Stimulated activated CD4-positive, alpha-beta T cell treated with anti-CD3 and anti-CD28 coated beads, Interleukin-2, amount 100 ng/mL, for 48 hours (primary cell): ENCODE data around the gene GTF3C5.
"Not testable (repeated sequence)": the region's sequence is repeated elsewhere in the genome, so short reads cannot be mapped to it uniquely, and the experiment has no call there.

Experiments
- DNase-seq, 2 donors: peaks; one replicate each; pipeline ENCODE4 v3.0.0-alpha.2; 2020

The GTF3C5 gene

DNA sequence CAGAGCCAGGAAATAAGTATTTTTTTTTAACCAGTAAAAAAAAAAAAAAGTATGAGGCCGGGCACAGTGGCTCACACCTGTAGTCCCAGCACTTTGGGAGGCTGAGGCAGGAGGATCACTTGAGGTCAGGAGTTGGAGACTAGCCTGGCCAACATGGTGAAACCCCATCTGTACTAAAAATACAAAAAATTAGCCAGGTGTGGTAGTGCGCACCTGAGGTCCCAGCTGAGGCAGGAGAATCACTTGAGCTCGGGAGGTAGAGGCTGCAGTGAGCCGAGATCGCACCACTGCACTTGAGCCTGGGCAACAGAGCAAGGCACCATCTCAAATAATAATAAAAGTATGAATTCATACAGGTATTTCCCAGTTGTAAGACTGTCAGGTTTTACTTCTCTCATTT is 41.4 kb downstream of the GTF3C5 start:
- not testable (repeated sequence) for DNase-seq

DNA sequence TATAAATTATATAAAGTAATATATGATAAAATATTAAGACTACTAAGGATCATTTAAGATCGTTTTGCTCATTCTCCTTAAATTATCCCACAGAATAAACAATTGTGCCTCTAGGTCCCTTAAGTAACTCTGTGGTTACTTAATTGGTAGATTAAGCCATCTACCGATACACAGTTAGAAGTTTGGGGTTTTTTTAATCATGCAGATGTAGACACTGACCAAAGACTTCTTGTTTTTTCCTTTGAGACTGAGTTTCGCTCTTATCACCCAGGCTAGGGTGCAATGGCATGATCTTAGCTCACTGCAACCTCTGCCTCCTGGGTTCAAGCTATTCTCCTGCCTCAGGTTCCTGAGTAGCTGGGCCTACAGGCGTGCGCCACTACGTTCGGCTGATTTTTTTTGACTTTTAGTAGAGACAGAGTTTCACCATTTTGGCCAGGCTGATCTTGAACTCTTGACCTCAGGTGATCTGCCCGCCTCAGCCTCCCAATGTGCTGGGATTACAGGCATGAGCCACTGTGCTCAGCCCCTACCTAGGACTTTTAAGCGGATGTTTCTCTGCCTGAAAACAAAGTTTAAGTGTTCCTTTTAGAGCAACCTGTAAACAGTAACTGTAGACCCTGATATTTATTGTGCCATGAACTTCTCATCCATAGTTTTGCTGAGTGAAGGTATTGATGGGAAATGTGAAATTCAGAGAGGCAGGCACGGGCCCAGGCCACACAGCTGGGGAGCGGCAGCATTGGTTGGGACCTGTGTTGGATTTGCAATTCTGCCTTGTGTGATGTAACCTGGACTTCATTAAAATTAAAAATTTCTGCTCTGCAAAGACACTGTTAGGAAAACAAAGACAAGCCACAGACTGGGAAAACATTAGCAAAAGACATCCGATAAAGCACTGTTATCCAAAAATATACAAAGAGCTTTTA is 42.6 kb downstream of the GTF3C5 start:
- no peak for DNase-seq

DNA sequence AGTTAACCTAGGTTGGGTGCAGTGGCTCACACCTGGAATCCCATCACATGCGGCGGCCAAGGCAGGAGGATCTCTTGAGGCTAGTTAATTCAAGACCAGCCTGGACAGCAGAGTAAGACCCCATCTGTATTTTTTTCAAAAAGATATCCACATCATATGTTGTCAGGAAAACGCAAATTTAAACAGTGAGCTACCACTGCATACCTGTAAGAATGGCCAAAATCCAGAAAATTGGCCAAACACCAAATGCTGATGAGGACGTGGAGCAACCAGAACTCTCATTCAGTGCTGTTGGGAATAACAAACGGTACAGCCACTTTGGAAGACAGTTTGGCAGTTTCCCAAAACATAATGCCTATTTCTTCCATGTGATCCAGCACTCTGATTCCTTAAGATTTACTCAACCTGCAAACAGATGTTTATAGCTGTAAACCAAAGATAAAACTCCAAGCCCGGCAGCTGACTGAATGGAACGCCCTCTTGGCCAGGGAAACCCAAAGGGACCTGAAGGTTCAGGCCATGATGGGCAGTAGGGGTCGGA is 43.4 kb downstream of the GTF3C5 start:
- no peak for DNase-seq

DNA sequence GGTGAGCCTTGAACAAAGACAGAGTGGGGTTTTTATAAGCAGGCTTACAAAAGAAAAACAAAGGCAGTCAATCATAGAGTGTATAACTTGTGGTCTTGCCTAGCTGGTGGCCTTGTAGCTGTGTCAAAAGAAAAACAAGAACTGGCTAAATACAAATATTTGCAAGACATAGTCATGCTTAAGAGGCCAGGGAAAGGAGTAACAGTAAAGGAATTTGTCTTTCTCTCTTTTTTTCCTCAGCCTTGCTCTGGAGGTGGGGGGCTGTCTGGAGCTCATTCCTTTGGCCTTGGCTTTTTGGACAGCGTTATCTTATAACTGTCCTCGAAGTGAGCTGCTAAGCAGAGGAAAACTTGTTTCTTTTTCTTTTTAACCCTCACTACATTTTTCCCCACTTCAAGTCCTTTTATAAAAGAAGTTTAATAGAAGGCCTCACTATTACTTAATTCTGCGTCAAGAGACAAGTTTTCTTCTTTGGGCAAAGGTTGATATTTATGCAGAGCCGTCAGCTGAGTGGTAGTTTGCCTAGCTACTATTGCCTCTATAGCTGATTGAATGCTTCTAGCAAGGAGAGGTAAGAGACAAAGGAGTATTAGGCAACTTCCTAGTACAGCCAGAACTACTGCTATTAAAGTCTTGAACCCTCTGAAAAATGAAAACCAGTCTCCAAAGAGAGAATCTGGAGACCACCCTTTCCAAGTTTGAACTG is 45.3 kb downstream of the GTF3C5 start:
- no peak for DNase-seq

DNA sequence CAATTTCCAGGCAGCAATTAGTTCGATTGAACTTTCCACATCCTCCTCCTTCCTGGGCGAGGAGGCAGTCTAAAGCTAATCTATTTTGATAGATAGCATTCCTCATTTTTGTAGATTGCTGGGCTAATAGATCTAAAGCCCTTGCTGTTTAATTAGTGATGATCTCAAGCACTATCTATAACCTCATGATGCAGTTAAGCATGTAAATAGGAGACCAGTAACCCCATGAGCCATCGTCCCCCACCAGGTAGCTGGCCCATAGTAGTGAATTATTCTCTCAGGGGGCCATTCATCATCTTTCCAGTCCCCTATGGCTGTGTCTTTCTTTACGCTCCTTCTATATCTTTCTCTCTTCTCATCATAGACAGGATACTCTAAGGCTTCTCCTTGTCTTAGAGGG is 45.9 kb downstream of the GTF3C5 start:
- DNase-seq = no peak

DNA sequence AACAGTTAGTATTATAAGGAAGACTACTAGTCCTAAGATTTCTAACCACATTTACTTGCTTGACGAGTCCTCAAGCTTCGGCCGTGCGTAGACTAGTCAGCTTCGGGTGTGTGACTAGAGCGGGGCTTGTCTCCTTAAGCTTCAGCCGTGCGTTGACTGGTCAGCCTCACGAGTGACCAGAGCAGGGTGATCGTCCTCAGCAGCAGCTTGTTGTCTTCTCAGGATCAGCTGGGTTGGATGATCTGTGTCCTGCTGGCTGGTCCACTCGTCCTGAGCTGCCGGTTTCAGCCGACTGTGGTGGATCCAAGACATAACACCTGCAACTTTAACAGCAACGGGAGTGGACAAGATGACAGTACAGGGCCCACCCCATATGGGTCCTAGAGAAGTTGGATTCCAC is 47.7 kb downstream of the GTF3C5 start:
- no peak for DNase-seq

DNA sequence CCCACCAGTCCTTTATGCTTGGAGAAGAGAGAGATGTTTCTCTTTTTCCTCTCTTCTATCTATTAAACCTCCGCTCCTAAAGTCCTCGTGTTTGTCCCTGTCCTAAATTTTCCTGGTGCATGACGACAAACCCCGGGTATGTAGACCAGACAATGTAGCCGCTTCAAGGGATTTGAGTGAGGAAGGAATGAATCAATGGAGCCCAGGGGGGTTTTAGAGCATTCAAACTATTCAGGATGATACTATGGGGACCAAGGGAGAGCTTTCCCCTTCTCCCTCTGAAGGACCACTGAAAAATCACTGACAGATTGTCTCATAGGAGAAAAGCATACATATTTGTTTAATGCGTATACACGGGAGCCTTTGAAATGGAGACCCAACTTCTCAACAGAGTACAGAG is 49.4 kb downstream of the GTF3C5 start:
- no peak for DNase-seq

DNA sequence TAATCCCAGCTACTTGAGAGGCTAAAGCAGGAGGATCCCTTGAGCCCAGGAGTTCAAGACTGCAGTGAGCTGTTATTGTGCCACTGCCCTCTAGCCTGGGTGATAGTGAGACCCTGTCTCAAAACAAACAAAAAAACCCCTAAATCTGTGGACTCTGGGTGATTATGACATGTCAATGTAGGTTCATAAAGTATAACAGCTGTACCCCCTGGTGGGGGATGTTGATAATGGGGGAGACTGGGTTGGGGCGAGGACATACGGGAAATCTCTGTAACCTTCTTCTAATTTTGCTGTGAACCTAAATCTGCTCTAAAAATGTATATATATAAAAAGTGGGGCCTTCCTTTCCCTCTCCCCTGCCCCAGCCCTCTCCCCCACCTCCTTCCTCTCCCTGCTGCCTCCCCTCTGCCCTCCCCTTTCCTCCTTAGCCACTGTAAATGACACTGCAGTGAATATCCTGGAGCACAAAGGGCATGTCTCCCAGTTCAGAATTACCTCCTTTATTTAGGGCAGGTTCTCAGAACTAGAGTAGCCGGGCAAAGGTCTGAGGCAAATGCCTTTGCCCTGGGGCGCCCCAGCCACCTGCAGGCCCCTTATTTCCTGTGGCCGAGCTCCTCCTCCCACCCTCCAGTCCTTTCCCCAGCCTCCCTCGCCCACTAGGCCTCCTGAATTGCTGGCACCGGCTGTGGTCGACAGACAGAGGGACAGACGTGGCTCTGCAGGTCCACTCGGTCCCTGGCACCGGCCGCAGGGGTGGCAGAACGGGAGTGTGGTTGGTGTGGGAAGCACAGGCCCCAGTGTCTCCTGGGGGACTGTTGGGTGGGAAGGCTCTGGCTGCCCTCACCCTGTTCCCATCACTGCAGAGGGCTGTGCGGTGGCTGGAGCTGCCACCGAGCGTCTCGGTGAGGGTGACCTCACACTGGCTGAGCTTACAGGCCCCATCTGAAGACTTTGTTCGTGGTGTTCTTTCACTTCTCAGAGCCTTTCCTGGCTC is 50.3 kb downstream of the GTF3C5 start:
- DNase-seq = not testable (repeated sequence)

DNA sequence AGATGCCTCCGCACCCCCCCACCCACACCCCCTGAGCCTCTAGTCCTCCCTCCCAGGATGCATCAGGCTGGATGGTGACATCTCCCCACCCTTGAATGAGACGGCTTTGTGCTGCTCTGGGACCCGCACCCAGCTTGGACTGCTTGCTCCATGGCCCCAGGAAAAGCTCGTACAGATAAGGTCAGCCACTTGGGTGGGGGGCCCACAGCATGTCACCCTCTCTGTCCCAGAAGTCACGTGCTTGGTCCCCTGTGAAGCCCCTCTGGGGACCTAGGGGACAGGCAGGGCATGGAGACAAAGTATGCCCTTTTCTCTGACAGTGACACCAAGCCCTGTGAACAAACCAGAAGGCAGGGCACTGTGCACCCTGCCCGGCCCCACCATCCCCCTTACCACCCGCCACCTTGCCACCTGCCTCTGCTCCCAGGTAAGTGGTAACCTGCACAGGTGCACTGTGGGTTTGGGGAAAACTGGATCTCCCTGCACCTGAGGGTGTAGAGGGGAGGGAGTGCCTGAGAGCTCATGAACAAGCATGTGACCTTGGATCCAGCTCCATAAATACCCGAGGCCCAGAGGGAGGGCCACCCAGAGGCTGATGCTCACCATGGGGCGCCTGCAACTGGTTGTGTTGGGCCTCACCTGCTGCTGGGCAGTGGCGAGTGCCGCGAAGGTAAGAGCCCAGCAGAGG is 51.3 kb downstream of the GTF3C5 start:
- not testable (repeated sequence) for DNase-seq

DNA sequence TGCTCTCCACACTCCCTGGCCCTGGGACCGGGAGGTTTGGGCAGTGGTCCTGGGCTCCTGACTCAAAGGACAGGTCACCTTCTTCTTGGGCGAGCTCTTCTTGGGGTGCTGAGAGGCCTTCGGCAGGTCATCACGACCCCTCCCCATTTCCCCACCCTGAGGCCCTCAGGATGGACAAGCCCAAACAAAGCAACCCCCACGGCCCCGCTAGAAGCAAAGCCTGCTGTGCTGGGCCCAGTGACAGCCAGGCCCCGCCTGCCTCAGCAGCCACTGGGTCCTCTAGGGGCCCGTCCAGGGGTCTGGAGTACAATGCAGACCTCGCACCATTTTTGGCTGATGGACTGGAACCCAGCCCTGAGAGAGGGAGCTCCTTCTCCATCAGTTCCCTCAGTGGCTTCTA is 52.9 kb downstream of the GTF3C5 start:
- DNase-seq = not testable (repeated sequence)

DNA sequence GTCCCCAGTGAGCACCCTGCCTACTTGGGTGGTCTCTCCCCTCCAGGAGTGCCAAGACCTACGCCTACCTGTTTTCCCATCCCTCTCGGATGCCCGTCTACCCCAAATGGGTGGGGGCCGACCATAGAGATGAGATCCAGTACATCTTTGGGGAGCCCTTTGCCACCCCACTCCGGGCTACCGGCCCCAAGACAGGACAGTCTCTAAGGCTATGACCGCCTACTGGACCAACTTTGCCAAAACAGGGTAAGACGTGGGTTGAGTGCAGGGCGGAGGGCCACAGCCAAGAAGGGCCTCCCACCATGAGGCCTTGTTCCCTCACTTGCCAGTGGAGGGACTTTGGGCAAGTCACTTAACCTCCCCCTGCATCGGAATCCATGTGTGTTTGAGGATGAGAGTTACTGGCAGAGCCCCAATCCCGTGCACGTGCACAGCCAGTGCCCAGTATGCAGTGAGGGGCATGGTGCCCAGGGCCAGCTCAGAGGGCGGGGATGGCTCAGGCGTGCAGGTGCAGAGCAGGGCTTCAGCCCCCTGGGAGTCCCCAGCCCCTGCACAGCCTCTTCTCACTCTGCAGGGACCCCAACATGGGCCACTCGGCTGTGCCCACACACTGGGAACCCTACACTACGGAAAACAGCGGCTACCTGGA is 55.5 kb downstream of the GTF3C5 start:
- not testable (repeated sequence) for DNase-seq

DNA sequence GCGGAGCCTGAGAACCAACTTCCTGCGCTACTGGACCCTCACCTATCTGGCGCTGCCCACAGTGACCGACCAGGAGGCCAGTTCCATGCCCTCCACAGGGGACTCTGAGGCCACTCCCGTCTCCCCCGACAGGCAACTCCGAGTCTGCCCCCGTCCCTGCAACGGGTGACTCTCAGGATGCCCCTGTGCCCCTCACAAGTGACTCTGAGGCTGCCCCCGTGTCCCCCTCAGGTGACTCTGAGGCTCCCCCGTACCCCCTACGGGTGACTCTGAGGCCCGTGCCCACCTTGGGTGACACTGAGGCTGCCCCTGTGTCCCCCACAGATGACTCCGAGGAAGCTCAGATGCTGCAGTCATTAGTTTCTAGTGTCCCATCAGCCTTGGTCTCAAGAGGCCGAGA is 56.1 kb downstream of the GTF3C5 start:
- DNase-seq = no peak

DNA sequence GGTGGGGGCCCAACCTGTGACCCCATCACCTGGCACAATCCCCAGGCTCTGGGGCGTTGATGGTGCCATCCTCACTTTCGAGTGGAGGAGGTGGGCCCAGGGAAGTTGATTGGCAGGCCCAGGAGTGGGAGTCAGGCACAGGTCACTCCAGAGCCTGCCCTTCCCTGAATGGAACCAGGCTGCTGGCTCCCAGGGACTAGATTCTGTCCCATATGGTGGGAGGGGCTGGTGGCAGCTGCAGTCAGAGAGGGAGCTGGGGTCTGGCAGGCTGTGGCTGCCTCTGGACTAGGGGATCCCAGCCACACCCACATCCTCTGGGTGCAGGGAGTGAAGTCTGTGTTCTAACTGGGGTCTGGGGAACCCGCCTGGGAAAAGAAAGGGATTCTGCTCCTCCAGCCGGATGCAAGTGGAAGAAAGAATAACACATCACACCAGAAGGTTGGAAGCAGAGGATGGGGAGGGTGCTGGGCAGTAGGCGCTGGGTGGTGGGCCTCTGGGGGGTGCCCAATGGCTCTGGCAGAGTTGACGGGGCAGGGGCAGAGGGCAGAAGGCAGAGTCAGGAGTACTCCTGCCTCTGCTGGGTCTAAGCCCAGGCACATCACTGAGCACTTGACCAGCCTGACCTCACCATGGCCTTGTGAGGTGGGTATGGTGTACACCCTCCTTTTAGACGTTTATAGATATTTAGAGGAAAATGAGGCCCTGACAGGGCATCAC is 56.8 kb downstream of the GTF3C5 start:
- no peak for DNase-seq

DNA sequence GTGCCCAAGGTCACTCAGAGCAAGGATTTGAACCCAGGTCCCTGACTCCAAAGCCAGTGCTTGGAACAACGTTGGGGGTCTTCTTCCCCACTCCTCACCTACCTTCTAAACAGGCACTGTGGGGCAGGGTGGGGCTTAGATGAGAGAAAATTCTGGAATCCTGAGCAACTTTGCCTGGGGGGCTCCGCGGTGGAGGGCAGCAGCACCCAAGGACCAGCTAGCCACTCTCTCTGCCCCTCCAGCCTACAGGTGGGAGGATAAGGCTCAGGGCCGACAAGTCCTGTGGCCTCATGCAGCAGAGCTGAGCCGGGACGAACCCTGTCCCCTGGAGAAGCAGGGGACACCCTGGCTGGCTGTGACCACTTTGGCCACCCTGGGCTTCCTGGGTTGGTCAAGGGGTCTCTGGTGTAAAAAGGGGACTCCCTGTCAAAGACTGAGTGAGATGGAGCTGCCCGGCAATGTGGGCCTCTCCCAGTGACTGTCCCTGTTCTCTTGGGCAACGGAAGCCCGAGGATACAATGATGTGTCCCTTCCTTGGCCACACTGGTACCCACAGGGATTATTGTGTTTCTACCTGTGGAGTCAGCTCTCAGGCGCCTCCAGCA is 57.5 kb downstream of the GTF3C5 start:
- DNase-seq = no peak

DNA sequence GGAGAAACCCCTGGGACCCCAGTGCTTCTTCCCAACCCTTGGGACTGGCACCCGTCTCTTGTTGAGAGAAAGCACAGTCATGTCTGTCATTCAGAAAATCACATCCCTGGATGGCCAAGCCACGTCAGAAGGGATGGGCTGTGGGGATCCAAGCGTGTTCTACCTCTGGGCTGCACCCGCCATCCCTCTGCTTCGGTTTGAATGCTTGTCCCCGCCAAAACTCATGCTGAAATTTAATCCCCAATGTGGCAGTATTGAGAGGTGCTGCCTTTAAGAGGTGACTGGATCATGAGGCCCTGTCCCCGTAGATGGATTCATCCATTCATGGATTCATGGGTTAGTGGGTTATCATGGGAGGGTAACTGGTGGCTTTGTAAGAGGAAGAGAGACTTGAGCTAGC is 58.0 kb downstream of the GTF3C5 start:
- no peak for DNase-seq

DNA sequence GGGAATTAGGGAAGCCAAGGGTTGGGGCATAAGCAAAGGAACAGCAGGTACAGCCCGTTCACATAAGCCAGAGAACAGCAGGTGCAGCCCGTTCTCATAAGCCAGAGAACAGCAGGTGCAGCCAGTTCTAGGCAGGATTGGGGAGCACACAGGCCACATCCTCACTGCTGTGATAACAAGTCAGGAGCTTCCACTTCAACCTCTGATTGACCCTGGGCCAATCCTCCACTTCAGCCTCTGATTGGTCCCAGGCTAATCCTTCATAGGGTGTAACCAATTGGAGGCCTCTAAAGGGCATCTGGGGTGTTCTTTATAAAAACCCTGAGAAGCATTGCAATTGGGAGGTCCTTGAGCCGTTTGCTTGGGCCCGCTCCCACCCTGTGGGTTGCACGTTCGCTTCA is 58.5 kb downstream of the GTF3C5 start:
- no peak for DNase-seq

DNA sequence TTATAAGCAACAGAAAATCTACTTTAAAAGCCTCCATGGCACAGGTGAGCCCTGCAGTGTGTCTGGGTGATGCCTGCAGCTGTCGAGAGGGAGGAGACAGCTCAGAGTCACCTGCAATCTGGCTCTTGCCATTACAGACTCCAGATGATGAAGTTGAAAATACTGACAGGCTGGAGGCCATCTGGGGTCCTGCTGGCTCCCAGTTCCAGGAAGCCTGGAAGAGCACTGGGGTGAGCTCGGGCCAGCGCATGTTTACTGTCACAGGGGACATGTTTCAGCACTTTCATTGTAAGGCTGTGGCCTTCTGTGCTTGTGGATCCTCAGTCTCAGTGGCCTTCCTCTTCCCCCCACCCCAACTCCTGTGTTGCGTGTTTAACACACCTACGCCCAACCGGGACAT is 59.4 kb downstream of the GTF3C5 start:
- DNase-seq = no peak

DNA sequence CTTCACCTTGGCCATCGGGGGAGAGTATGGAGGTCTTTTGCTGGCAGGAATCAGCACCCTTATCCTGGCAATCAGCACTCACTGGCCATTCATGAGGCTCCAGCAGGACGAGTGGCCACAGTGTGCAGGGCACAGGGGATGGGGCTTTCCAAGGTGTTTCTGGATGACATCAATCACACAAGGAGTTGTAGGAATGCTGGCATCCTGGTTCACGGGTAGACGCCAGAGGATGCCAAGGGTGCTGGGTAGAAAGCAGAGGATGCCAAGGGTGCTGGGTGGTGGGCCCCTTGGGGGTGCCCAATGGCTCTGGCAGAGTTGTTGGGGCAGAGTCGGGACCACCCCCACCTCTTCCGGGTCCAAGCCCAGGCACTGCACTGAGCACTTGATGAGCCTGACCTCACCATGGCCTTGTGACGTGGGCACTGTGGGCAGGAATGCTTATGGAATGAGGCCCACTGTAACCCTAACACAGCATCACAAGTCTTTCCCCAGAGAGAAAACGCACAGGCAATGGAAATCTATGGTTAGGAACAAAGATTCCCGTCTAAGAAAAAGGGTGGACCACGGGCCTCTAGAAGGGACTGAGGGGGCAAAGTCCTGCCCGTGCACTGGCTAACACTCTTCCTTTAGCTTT is 60.1 kb downstream of the GTF3C5 start:
- no peak for DNase-seq

DNA sequence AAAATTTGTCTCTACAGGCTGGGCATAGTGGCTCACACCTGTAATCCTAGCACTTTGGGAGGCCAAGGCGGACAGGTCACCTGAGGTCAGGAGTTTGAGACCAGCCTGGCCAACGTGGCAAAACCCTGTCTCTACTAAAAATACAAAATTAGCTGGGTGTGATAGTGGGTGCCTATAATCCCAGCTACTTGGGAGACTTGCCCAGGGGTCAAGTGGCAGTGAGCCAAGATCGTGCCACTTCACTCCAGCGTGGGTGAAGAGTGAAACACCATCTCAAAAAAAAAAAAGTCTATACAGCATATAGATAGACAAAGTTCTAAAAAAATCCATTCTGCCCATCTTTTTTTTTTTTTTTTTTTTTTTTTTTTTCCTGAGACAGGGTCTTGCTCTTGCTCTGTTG is 63.6 kb downstream of the GTF3C5 start:
- not testable (repeated sequence) for DNase-seq

DNA sequence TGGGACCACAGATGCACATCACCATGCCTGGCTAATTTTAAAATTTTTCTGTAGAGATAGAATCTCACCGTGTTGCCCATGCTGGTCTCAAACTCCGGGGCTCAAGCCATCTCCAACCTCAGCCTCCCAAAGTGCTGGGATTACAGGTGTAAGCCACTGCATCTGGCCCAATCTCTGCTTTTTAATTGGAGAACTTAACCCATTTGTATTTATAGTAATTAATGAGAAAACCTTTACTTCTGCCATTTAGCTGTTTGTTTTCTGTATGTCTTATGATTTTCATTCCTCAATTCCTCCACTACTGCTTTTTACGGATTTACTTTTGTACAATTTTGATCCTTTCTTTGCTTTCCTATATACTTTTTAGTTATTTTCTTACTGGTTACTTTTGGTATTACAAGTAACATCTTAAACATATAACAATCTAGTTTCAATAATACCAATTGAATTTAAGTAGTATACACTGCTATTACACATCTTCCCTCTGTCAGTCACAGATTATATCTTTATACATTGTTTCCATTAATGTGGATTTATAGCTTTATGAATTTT is 64.1 kb downstream of the GTF3C5 start:
- no peak for DNase-seq
